Retina (tissue), 1 donor: ENCODE results near the gene CD83.
"Not testable (repeated sequence)": the region's sequence is repeated elsewhere in the genome, so short reads cannot be mapped to it uniquely, and the experiment has no call there.

Experiments
- DNase-seq: peaks from one replicate; pipeline ENCODE4 v3.0.0-alpha.2; 2016

Gene CD83, protein sequence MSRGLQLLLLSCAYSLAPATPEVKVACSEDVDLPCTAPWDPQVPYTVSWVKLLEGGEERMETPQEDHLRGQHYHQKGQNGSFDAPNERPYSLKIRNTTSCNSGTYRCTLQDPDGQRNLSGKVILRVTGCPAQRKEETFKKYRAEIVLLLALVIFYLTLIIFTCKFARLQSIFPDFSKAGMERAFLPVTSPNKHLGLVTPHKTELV

DNA sequence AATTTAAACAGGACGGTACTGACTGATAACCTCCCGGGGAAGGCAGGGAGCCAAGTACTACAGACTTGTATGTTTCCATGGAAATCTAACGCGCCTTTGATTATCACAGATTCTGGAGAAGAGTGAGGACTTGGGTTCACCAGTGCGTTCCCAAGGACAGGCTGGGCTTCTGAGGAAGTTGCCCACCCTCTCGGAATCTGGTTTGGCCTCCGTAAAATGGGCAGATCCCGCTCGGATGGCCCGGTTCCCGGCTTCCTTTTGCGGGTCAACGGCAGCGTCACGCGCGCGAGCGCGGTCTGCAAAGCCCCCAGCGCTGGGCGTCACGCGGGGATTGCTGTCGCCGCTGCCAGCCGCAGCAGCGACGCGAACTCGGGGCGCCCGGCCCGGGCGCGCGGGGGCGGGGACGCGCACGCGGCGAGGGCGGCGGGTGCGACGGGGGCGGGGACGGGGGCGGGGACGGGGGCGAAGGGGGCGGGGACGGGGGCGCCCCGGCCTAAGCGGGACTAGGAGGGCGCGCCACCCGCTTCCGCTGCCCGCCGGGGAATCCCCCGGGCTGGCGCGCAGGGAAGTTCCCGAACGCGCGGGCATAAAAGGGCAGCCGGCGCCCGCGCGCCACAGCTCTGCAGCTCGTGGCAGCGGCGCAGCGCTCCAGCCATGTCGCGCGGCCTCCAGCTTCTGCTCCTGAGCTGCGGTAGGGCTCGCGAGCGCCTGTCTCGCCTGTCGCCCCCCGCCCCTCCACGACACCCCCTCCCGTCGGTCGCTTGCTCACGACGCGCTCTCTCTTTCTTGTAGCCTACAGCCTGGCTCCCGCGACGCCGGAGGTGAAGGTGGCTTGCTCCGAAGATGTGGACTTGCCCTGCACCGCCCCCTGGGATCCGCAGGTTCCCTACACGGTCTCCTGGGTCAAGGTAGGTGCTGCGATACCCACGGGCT lies at the start of gene CD83:
CD83 (plus strand) TSS at position 615 of the 933 bp plus-strand sequence; CDS start at position 655, 40 bp downstream.
- peak; percentile 81 for DNase-seq

DNA sequence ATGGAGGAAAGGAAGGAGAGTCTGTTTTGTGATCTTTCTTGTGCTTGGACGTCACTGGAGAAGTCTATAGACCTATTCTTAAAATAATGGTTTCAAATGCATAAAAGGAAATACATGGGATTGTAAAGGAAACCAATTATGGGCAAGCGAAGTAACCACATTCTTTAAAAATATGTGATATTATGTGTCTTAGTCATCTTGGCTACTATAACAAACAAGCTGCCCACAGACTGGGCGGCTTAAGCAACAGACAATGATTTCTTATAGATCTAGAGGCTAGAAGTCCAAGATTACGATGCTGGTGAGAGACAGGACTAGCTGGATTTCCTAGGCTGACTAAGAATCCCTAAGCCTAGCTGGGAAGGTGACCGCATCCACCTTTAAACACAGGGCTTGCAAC lies 49.4 kb upstream of the CD83 start:
- DNase-seq: no peak

DNA sequence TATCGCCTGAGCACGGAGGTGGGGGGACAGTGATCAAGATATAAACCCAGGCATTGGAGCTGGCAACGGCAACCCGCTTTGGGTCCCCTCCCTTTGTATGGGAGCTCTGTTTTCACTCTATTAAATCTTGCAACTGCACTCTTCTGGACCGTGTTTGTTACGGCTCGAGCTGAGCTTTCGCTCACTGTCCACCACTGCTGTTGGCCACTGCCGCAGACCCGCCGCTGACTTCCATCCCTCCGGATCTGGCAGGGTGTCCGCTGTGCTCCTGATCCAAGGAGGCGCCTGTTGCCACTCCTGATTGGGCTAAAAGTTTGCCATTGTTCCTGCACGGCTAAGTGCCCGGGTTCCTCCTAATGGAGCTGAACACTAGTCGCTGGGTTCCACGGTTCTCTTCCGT lies 48.9 kb upstream of the CD83 start:
- no peak for DNase-seq

DNA sequence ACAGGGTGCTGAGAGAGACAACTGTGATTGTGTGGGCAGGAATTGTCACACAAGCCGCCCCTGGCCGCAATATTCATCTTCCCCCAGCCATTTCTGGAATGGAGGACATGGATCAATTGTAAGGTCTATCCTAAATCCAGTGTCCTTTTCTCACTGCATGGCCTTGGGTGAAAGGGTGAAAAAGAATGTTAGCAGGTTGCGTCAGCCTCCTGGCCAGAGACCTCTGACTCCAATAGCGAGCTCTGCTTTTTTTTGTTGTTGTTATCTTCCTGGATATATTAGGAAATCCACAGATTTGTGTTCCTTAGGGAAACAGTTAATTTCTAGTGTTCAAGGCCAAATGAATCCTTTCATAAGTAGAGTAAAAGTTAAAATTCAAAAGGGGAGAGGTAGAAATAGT lies 47.1 kb upstream of the CD83 start:
- no peak for DNase-seq

DNA sequence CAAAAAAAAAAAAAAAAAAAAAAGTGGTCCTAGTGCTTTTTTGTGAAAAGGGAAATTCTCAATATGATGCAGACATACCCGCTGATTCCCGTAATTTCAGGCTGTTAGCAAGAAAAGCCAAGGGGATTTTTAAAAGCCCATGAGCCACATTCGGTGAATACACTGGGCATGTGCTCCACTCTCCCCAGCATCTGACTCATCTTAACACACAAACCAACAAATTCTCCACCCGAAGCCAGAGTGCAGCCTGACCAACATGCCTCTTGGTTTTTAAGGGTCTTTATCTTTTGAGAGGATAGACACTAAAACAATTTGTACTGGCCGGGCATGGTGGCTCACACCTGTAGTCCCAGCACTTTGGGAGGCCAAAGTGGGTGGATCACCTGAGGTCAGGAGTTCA lies 45.5 kb upstream of the CD83 start:
- no peak for DNase-seq

DNA sequence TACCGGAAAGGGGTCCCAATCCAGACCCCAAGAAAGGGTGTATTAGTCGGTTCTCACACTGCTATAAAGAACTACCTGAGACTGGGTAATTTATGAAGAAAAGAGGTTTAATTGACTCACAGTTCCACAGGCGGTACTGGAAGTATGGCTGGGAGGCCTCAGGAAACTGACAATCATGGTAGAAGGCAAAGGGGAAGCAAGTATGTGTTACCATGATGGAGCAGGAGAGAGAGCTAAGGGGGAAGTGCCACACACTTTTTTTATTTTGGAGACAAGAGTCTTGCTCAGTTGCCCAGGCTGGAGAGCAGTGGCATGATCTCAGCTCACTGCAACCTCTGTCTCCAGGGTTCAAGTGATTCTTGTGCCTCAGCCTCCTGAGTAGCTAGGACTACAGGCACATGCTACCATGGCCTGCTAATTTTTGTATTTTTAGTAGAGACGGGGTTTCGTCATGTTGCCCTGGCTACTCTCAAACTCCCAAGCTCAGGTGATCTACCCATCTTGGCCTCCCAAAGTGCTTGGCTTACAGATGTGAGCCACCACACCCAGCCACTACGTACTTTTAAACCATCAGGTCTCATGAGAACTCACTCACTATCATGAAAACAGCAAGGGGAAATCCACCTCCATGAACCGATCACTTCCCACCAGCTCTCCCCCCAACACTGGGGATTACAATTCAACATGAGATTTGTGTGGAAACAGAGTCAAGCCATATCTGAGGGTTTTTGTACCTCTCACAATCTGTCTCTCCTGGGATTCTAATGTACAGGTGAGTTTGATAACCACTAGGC lies 43.8 kb upstream of the CD83 start:
- not testable (repeated sequence) for DNase-seq

DNA sequence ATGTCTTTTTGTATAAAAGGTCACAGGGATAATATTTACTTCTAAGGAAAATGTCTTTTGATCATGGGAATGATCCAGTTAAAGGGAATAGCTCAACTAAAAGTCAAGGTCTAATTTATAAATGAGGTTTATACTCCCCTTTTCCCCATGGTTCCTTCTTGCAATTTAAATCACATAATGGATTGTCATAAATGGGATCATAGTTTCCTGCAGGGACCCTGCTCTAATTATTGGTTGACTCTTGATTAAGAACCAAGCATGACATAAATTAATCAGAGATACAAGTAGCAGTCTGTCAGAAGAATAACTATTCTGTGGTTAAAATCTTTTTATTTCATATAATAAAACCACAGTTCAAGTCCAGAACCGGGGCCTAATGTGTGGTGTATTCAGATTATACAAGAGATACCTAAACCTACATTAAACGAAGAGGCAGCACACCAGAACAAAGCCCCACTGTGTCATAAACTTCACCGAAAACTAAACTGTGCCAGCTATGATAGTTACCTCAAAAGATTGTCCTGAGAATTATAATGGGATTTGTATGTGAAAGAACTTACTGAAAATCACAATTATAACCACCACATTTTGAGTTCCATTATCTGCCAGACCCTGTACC lies 43.0 kb upstream of the CD83 start:
- no peak for DNase-seq

DNA sequence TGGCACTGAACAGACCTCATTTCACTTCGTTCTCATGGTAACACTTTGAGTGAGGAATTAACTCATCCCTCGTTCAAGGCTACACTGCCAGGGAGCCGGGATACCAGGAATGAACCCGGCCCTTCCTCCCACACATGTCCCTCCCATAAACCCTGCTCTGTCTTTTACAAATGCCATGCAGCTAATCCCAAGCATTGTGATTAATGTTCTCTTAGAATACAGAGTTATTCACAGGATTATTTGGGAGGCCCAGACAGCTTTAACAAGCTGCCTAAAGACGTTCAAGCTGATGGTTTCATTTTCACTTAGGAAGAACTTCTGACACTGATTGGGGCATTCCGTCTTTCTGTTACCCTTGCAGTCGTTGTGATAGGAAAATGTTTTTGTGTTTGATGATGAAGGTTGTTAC lies 42.5 kb upstream of the CD83 start:
- DNase-seq: peak; percentile 33

DNA sequence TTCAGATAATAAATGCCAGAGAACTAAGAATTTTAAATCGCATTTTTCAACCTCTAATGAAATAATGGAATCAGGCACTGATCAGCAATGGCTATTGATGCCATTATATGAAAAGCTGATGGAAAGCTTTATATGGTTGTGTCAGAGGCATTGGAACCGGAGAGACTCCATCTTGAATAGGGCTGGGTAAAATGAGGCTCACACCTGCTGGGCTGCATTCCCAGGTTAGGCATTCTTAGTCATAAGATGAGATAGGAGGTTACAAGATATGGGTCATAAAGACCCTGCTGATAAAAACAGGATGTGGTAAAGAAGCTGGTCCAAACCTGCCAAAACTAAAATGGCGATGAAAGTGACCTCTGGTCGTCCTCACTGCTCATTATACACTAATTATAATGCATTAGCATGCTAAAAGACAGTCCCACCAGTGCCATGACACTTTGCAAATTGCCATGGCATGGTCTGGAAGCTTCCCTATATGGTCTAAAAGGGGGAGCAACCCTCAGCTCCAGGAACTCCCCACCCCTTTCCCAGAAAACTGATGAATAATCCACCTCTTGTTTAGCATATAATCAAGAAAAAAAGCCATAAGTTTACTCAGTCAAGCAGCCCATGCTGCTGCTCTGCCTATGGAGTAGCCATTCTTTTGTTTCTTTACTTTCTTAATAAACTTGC lies 40.2 kb upstream of the CD83 start:
- DNase-seq: no peak

DNA sequence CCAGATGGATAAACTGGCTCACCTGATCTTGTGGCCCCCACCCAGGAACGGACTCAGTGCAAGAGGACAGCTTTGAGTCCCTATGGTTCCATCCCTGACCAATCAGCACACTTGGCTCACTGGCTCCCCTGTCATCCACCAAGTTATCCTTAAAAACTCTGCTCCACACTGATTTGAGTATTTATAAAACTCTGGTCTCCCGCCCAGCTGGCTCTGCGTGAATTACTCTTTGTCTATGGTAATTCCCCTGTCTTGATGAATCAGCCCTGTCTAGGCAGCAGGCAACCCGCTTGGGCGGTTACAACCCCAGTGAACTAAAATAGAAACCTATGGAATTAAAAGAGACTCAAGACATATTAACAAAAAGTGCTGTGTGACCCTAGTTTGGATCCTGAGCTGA lies 38.1 kb upstream of the CD83 start:
- no peak for DNase-seq

DNA sequence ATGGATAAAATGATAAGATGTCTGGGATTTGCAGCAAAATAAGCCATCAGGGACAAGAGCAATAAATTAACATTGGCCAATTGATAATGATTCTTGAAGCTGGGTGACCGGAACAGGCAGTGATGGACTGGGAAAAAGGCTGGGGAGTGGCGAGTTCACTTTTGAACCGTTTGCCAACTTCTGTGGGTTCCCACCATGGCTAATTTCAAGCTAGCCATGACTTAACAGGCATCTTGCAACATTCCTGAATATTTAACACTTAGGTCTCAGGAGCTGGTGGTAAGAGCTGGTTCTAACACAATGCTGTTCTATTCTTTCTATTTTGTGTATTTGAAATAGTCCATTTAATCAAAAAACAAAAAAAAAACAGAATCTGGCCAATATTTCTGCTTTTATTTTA lies 37.6 kb upstream of the CD83 start:
- no peak for DNase-seq

DNA sequence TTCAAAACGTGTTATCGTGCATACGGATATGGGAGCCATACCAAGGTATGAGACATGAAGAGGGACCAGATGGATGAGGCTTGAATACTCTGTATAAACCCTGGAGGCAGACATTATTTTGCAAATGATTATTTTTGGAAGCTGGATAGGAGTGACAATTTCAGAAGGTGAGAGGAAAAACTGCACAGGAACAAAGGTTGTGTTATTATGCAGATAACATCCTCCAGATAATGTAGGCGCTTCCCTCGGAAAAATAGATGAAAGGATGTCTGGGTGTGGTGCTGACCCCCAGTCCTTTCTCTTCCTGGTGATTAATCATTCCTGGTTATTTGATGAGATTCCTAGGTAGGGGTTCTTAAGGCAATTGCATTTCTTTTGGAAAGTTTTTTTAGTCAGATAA lies 36.4 kb upstream of the CD83 start:
- DNase-seq: no peak

DNA sequence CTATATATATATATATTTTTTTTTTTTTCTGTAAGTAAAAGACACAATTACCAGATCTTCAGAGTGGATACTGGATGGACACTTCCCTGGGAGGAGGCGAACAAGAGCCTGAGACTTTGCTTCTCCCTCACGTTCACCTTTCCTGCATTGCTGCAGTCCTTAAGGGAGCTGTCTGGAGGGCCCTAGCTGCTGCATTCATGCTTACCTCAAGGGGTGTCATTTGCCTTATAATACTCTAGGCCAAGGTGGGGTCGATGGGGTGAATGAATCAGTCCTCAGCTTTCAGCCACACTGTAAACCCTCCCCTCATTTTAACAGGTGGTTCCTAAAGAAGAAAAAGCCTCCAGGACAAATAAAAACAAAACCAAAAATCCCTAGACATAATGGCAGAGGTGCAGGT lies 34.8 kb upstream of the CD83 start:
- DNase-seq: no peak

DNA sequence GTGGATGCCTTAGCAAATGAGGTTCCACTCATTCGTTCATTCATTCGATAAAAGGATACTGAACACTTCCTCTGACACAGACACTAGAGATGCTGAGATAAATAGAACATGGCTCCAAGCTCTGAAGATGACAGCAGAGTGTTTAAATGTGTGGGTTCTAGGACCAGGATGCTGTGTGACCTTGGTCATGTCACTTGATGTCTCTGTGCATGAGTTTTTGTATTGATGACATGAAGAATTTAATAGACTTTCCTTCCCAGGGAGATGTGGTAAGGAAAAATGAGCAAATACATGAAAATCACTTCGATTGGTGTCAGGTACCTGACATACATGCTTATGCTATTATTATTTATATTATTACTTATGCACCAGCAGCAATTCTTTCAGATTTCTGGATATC lies 34.3 kb upstream of the CD83 start:
- DNase-seq: no peak

DNA sequence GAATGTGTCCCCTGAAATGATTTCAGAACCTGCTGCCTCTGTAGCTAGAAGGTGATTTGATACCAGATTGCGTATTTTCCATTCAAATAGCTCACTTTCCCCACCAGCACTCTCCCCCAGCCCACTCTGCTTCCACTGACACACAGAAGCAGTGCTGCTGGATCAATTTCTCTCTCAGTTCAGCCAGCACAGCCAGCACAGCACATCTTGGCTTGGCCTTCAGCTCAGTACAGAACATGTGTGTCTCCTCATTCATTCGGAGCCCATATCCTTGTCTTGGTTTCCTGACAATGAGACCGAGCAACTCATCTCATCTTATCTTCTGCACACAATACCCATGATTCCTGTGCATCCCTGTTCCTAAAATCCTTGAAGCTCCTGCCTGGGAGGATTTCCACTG lies 33.8 kb upstream of the CD83 start:
- no peak for DNase-seq

DNA sequence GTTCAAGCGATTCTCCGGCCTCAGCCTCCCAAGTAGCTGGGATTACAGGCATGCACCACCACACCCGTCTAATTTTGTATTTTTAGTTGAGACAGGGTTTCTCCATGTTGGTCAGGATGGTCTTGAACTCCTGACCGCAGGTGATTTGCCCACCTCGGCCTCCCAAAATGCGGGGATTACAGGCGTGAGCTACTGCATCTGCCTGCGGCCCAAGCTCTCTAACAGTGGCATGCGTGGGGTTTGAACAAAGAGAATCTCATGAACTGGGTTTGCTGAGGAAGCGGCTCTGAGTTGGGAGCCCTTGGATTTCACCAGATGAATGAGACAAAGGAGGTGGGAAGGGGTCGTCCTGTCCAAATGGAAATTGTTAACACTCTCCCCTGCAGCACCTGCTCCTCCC lies 33.2 kb upstream of the CD83 start:
- no peak for DNase-seq

DNA sequence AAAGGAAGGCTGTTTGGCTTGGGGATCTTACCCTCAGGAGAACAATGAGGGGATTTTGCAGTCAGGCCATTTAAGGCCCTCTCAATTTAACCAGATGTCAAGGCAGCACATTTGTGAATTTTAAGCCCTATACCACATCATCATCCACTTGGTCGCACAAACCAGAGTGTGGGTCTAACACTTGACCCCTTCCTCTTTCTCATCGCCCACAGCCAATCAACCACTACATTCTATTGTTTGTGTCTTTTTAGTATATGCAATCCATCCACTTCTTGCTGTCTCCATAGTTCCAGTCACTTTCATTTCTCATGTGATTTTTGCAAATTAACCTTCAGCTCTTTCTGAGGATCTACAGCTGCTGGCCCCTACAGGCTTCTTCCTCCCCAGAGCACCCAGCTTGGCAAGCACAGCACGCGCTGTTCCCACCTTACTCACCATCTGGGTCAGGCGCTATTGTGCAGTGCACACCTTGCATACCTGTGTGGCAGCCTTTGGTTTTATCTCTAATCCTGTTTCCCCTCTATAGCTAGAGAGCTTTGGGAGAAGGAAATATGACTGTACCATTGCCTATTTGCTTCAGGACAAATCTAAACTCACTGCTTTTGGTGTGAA lies 32.3 kb upstream of the CD83 start:
- no peak for DNase-seq

DNA sequence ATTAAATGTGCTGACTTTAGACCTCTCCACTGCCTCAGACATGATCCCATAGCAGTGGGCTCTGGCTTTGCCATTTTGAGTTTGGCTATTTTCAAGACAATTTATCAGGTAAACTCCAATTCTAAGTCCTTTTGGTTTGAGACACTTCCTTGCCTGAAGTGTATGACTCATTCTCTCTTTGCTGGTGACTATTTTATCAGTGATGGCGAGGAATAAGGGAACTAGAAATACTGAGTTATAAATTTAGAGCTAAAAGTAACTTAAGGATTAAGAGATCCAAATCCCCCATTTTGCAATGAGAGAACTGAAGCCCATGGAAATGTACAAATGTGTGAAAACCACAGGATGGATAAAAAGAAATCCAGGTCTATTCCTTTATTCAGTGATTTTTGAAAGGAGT lies 30.9 kb upstream of the CD83 start:
- no peak for DNase-seq

DNA sequence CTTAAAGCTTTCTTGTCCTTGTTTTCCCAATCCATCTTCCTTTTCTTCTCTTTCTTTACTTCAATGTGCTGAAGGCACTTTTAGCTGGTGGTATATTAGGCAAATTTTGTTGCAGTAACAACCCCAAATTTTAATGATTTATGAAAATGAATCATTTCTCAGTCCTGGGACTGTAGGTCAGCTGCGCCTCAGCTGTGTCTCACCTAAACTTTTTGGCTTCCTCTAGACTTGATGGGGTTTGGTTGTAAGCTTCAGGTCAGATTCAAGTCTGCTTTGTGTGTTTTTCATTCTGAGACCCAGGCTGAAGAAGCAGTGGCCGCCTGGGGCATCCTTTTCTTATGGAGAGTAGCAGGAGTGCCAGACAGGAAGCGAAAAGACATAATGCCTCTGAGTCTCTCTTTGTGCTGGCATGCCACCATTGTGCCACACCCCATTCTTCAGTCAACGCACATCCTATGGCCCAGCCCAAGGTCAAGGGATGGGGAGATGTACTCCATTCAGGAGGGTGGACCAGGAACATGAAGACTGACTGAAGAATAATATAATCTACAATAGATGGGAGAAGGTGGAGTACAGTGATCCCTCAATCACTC lies 28.9 kb upstream of the CD83 start:
- no peak for DNase-seq

DNA sequence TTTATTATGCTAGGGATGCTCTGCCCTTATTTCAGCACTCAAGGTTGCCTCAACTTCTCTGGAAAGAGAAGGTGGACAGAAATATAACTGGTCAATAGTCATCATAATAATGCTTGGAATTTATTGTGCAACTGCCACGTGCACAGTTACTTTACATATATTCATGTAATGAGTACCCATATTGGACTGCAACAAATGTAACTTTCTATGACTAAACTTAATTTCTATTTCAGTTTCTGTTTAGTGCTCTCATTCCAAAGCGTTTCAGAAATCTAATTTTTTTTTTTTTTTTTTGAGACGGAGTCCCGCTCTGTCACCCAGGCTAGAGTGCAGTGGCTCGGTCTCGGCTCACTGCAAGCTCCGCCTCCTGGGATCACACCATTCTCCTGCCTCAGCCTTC lies 28.3 kb upstream of the CD83 start:
- DNase-seq: no peak

DNA sequence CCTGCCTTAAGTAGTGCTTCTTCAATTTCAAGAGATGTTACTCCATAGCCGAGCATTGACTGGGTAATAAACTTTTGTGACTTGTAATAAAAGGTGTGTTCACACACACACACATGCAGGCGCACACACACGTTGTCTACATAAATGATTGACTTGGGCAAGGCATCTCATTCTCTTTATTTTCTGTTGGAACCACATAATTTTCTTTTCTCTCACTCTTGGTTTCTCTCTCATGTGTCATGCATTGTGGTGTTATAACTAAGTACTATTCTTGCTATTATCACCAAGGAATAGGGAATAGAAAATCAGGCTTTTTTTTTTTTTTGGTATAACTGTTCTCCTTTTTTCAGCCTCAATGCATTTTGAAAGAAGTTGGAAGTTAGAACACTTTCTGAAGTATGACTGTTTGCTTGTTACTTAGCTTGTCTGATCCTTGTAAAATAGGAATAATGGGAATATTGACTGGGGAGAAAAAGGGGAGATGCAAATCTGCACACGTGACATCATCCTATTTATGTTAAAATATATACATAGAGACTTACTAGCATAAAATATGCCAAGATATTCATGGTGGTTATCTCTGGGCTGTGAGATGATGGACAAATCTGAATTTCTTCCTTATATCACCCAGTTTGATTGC lies 26.1 kb upstream of the CD83 start:
- no peak for DNase-seq
